Liver (tissue), 3 donors: ENCODE results near the gene OTOF.

Experiments
- ATF3 ChIP-seq: IDR thresholded peaks from 2 replicates; pipeline ENCODE4 v1.6.1; 2016; ENCODE audit warnings: antibody characterized with exemption
- CTCF ChIP-seq: fragments of 150-350 bp; IDR thresholded peaks from 2 replicates; pipeline ENCODE4 v1.5.1; 2017; ENCODE audit warnings: improper control_type of control experiment, low read depth, low read length; ENCODE audit not compliant: missing input control
- EGR1 ChIP-seq, 2 donors: IDR thresholded peaks; 2 replicates each; pipeline ENCODE4 v1.6.1; 2016 to 2018; ENCODE audit warnings: antibody characterized with exemption in 2 of 2, low read depth in 2 of 2
- GABPA ChIP-seq, 2 donors: IDR thresholded peaks in 1 of 2; conservative IDR thresholded peaks in 1 of 2; 2 replicates each; pipeline ENCODE4 v1.6.1; 2016; ENCODE audit warnings: antibody characterized with exemption in 2 of 2, mild to moderate bottlenecking in 1 of 2, moderate library complexity in 1 of 2
- JUND ChIP-seq, 2 donors: IDR thresholded peaks; 2 replicates each; pipeline ENCODE4 v1.6.1; 2016; ENCODE audit warnings: antibody characterized with exemption in 2 of 2
- MAX ChIP-seq: IDR thresholded peaks from 2 replicates; pipeline ENCODE4 v1.6.1; 2016; ENCODE audit warnings: antibody characterized with exemption
- NR2F2 ChIP-seq: IDR thresholded peaks from 2 replicates; pipeline ENCODE4 v1.6.1; 2016; ENCODE audit warnings: antibody characterized with exemption
- RAD21 ChIP-seq, 2 donors: IDR thresholded peaks; 2 replicates each; pipeline ENCODE4 v1.6.1; 2016; ENCODE audit warnings: antibody characterized with exemption in 2 of 2, mild to moderate bottlenecking in 2 of 2
- REST ChIP-seq: IDR thresholded peaks from 2 replicates; pipeline ENCODE4 v1.6.1; 2016; ENCODE audit warnings: antibody characterized with exemption, mild to moderate bottlenecking
- RXRA ChIP-seq, 2 donors: IDR thresholded peaks; 2 replicates each; pipeline ENCODE4 v1.6.1; 2017 to 2018; ENCODE audit warnings: antibody characterized with exemption in 2 of 2, mild to moderate bottlenecking in 1 of 2
- SP1 ChIP-seq: IDR thresholded peaks from 2 replicates; pipeline ENCODE4 v1.6.1; 2018; ENCODE audit warnings: antibody characterized with exemption, mild to moderate bottlenecking
- TAF1 ChIP-seq: conservative IDR thresholded peaks from 2 replicates; pipeline ENCODE4 v1.6.1; 2016; ENCODE audit warnings: antibody characterized with exemption, mild to moderate bottlenecking
- YY1 ChIP-seq: IDR thresholded peaks from 2 replicates; pipeline ENCODE4 v1.6.1; 2016; ENCODE audit warnings: antibody characterized with exemption, mild to moderate bottlenecking
- ZBTB33 ChIP-seq: IDR thresholded peaks from 2 replicates; pipeline ENCODE4 v1.6.1; 2016; ENCODE audit warnings: antibody characterized with exemption
- donor health status: healthy.
- donor health status: healthy.

GRCh38 chr2:26465981-26466471 is 11.9 kb downstream of the OTOF start:
- no peak for TF ChIP-seq CTCF
- TF ChIP-seq JUND (IDR thresholded peaks at IDR 0.05): no peak
- TF ChIP-seq SP1: no peak
- TF ChIP-seq RAD21 (IDR thresholded peaks at IDR 0.05): no peak
- no peak for TF ChIP-seq TAF1
- no peak for TF ChIP-seq REST
- no peak for TF ChIP-seq ATF3
- TF ChIP-seq YY1: no peak
- no peak for TF ChIP-seq ZBTB33
- no peak for TF ChIP-seq GABPA (IDR thresholded peaks at IDR 0.05 in 1 of 2, conservative IDR thresholded peaks at IDR 0.05 in 1 of 2)
- TF ChIP-seq MAX: no peak
- TF ChIP-seq RXRA (IDR thresholded peaks at IDR 0.05): no peak
- TF ChIP-seq EGR1 (IDR thresholded peaks at IDR 0.05; ENCODE audit: low read depth in 2 of 2): no peak
- no peak for TF ChIP-seq NR2F2
